Right forelimb (tissue), 1 donor: ENCODE data around the gene JOSD2.
A peak's percentile ranks its signal among the peaks of the same experiment; 100 is the strongest.
"Not testable (repeated sequence)": the region's sequence is repeated elsewhere in the genome, so short reads cannot be mapped to it uniquely, and the experiment has no call there.

Experiments used
- DNase-seq: peaks from one replicate; pipeline ENCODE4 v3.0.0-alpha.2; 2018

The JOSD2 gene

GRCh38 chr19:50473336-50473735 is 37.7 kb downstream of the JOSD2 start:
- not testable (repeated sequence) for DNase-seq

GRCh38 chr19:50468818-50469217 is 42.2 kb downstream of the JOSD2 start:
- DNase-seq, result no peak

GRCh38 chr19:50467566-50467965 is 43.4 kb downstream of the JOSD2 start:
- DNase-seq, result no peak

- no peak for DNase-seq
Observed at GRCh38 chr19:50466706-50467039, 44.3 kb downstream of the JOSD2 start.

- no peak for DNase-seq
Observed at GRCh38 chr19:50465986-50466705, 44.8 kb downstream of the JOSD2 start.

GRCh38 chr19:50465000-50465399 is 46.0 kb downstream of the JOSD2 start:
- no peak for DNase-seq

GRCh38 chr19:50464348-50464747 is 46.6 kb downstream of the JOSD2 start:
- DNase-seq, result no peak

- DNase-seq, result no peak
Observed at GRCh38 chr19:50462970-50463369, 48.0 kb downstream of the JOSD2 start.

GRCh38 chr19:50461066-50461875 is 49.7 kb downstream of the JOSD2 start:
- DNase-seq, result peak; percentile 67

- DNase-seq, result no peak
Observed at GRCh38 chr19:50460161-50460765, 50.7 kb downstream of the JOSD2 start.

GRCh38 chr19:50459638-50460037 is 51.4 kb downstream of the JOSD2 start:
- no peak for DNase-seq

GRCh38 chr19:50459067-50459456 is 51.9 kb downstream of the JOSD2 start:
- no peak for DNase-seq

GRCh38 chr19:50458396-50459066 is 52.5 kb downstream of the JOSD2 start:
- DNase-seq, result no peak

GRCh38 chr19:50457300-50457699 is 53.7 kb downstream of the JOSD2 start:
- DNase-seq, result no peak
